ENCODE data around the gene FANCD2OS. TPM values are rescaled to one million over a fixed set of nuclear protein-coding genes. Genes with fewer than 3 reads are reported as not detected.

Gene FANCD2OS
- under 1 TPM in 1 of 8 experiments, not detected in 7; 0.66 TPM for total RNA-seq

- WGBS, 10 experiments = 88% methylated on average over 6 of the region's 28 CpGs; no CpG with 5 or more reads in 9 of the 10 experiments
- Histone ChIP-seq H3K4me1 (replicated peaks in 1 of 2) (no peaks in the 10 kb centered on the region), H3K4me3 (no peak within 1 kb of the TSS), H3K27ac (no peak within 1 kb of the TSS)
- ATAC-seq (replicated peaks in 6 of 8) = no peak
- in situ Hi-C loops (cut with MboI; ENCODE audit: low pct_unique_long_range_greater_than_20kb in 2 of 9, low sequenced_read_pairs in 9 of 9, unreplicated experiment in 9 of 9) = no loop called here
Measured at GRCh38 chr3:10108091-10108490, at the start of gene FANCD2OS. Gene FANCD2OS, minus strand, starts transcription at chr3:10108255. Its CDS starts 3,481 bp downstream, at chr3:10104774.

GRCh38 chr3:10157031-10157430 lies 49.0 kb upstream of the FANCD2OS start:
- 40 to 100% (median 58%) methylated on average over 1 to 3 of the region's 4 CpGs; no CpG with 5 or more reads in 4 of the 10 experiments for WGBS, 10 experiments
- ATAC-seq (replicated peaks in 6 of 8) = peak in 2 of 8 experiments; percentile 13 to 42
- Histone ChIP-seq H3K27ac (no peak overlapping the region), H3K4me3 (no peak overlapping the region), H3K4me1 (replicated peaks in 1 of 2) (no peaks in the 10 kb centered on the region)
- in situ Hi-C loops (cut with MboI; ENCODE audit: low pct_unique_long_range_greater_than_20kb in 2 of 9, low sequenced_read_pairs in 9 of 9, unreplicated experiment in 9 of 9) = no loop called here

GRCh38 chr3:10155658-10156057 lies 47.6 kb upstream of the FANCD2OS start:
- in situ Hi-C loops (cut with MboI; ENCODE audit: low pct_unique_long_range_greater_than_20kb in 2 of 9, low sequenced_read_pairs in 9 of 9, unreplicated experiment in 9 of 9) = no loop called here

GRCh38 chr3:10155123-10155472 lies 47.0 kb upstream of the FANCD2OS start:
- no peak for ATAC-seq (replicated peaks in 6 of 8)
- no peaks in the 10 kb centered on the region for H3K4me1 ChIP-seq (replicated peaks in 1 of 2)
- WGBS, 10 experiments = 70 to 100% (median 94%) methylated on average over 2 to 4 of the region's 4 CpGs; no CpG with 5 or more reads in 4 of the 10 experiments
- H3K4me3 ChIP-seq = no peak overlapping the region
- in situ Hi-C loops (cut with MboI; ENCODE audit: low pct_unique_long_range_greater_than_20kb in 2 of 9, low sequenced_read_pairs in 9 of 9, unreplicated experiment in 9 of 9) = no loop called here
- H3K27ac ChIP-seq = no peak overlapping the region

More at GRCh38 chr3:10155658-10156057, 47.6 kb upstream of the FANCD2OS start:
- 85 to 100% (median 97%) methylated on average over 1 to 4 of the region's 4 CpGs; no CpG with 5 or more reads in 1 of the 10 experiments for WGBS, 10 experiments
- no peak for ATAC-seq (replicated peaks in 6 of 8)
- Histone ChIP-seq H3K27ac (no peak overlapping the region), H3K4me3 (no peak overlapping the region), H3K4me1 (replicated peaks in 1 of 2) (no peaks in the 10 kb centered on the region)

GRCh38 chr3:10154335-10155122 lies 46.5 kb upstream of the FANCD2OS start:
- Histone ChIP-seq H3K4me1 (replicated peaks in 1 of 2) (no peaks in the 10 kb centered on the region), H3K27ac (no peak overlapping the region), H3K4me3 (no peak overlapping the region)
- ATAC-seq (replicated peaks in 6 of 8) = no peak
- in situ Hi-C loops (cut with MboI; ENCODE audit: low pct_unique_long_range_greater_than_20kb in 2 of 9, low sequenced_read_pairs in 9 of 9, unreplicated experiment in 9 of 9) = no loop called here
- WGBS, 10 experiments = 63 to 100% (median 92%) methylated on average over 1 to 13 of the region's 14 CpGs

GRCh38 chr3:10150987-10151386 lies 42.9 kb upstream of the FANCD2OS start:
- H3K27ac ChIP-seq = no peak overlapping the region
- in situ Hi-C loops (cut with MboI; ENCODE audit: low pct_unique_long_range_greater_than_20kb in 2 of 9, low sequenced_read_pairs in 9 of 9, unreplicated experiment in 9 of 9) = no loop called here
- ATAC-seq (replicated peaks in 6 of 8) = no peak
- H3K4me3 ChIP-seq = no peak overlapping the region
- no peaks in the 10 kb centered on the region for H3K4me1 ChIP-seq (replicated peaks in 1 of 2)
- WGBS, 10 experiments = 56 to 100% (median 80%) methylated on average over 1 to 6 of the region's 6 CpGs; no CpG with 5 or more reads in 1 of the 10 experiments

GRCh38 chr3:10149226-10149625 lies 41.2 kb upstream of the FANCD2OS start:
- H3K27ac ChIP-seq = no peak overlapping the region
- ATAC-seq (replicated peaks in 6 of 8) = no peak
- in situ Hi-C loops (cut with MboI; ENCODE audit: low pct_unique_long_range_greater_than_20kb in 2 of 9, low sequenced_read_pairs in 9 of 9, unreplicated experiment in 9 of 9) = no loop called here
- 87 to 100% (median 100%) methylated on average over 1 to 8 of the region's 8 CpGs; no CpG with 5 or more reads in 2 of the 10 experiments for WGBS, 10 experiments
- H3K4me3 ChIP-seq = no peak overlapping the region
- no peaks in the 10 kb centered on the region for H3K4me1 ChIP-seq (replicated peaks in 1 of 2)

- ATAC-seq (replicated peaks in 6 of 8) = no peak
- no peak overlapping the region for H3K27ac ChIP-seq
- in situ Hi-C loops (cut with MboI; ENCODE audit: low pct_unique_long_range_greater_than_20kb in 2 of 9, low sequenced_read_pairs in 9 of 9, unreplicated experiment in 9 of 9) = no loop called here
- H3K4me3 ChIP-seq = no peak overlapping the region
- WGBS, 10 experiments = 67 to 100% (median 94%) methylated on average over 1 to 4 of the region's 4 CpGs; no CpG with 5 or more reads in 2 of the 10 experiments
- H3K4me1 ChIP-seq (replicated peaks in 1 of 2) = peaks cover 15 to 16% of the 10 kb centered on the region in 2 donors
Measured at GRCh38 chr3:10145685-10146084, 37.6 kb upstream of the FANCD2OS start.

- H3K27ac ChIP-seq = peak overlapping the region in 1 of 2 donors; percentile 85
- peaks cover 15 to 16% of the 10 kb centered on the region in 2 donors for H3K4me1 ChIP-seq (replicated peaks in 1 of 2)
- ATAC-seq (replicated peaks in 6 of 8) = no peak
- in situ Hi-C loops (cut with MboI; ENCODE audit: low pct_unique_long_range_greater_than_20kb in 2 of 9, low sequenced_read_pairs in 9 of 9, unreplicated experiment in 9 of 9) = no loop called here
- 50 to 100% (median 84%) methylated on average over 3 to 13 of the region's 29 CpGs; no CpG with 5 or more reads in 2 of the 10 experiments for WGBS, 10 experiments
- peak overlapping the region; percentile 64 to 85 (median 83) for H3K4me3 ChIP-seq
Measured at GRCh38 chr3:10142707-10143560, 34.9 kb upstream of the FANCD2OS start.

GRCh38 chr3:10140996-10141546 lies 33.0 kb upstream of the FANCD2OS start:
- 82 to 100% (median 93%) methylated on average over 5 to 22 of the region's 23 CpGs for WGBS, 10 experiments
- ATAC-seq (replicated peaks in 6 of 8) = no peak
- Histone ChIP-seq H3K27ac (peak overlapping the region; percentile 85 to 86), H3K4me1 (replicated peaks in 1 of 2) (peaks cover 15 to 16% of the 10 kb centered on the region in 2 donors), H3K4me3 (peak overlapping the region; percentile 64 to 85 (median 83))
- in situ Hi-C loops (cut with MboI; ENCODE audit: low pct_unique_long_range_greater_than_20kb in 2 of 9, low sequenced_read_pairs in 9 of 9, unreplicated experiment in 9 of 9) = no loop called here

GRCh38 chr3:10137178-10137577 lies 29.1 kb upstream of the FANCD2OS start:
- 80 to 100% (median 93%) methylated on average over 1 to 4 of the region's 4 CpGs; no CpG with 5 or more reads in 5 of the 10 experiments for WGBS, 10 experiments
- Histone ChIP-seq H3K4me3 (no peak overlapping the region), H3K4me1 (replicated peaks in 1 of 2) (peaks cover 0 to 2% of the 10 kb centered on the region in 2 donors), H3K27ac (no peak overlapping the region)
- ATAC-seq (replicated peaks in 6 of 8) = no peak
- in situ Hi-C loops (cut with MboI; ENCODE audit: low pct_unique_long_range_greater_than_20kb in 2 of 9, low sequenced_read_pairs in 9 of 9, unreplicated experiment in 9 of 9) = no loop called here

- Histone ChIP-seq H3K4me3 (no peak overlapping the region), H3K4me1 (replicated peaks in 1 of 2) (peaks cover 0 to 2% of the 10 kb centered on the region in 2 donors), H3K27ac (no peak overlapping the region)
- ATAC-seq (replicated peaks in 6 of 8) = no peak
- WGBS, 10 experiments = 89 to 100% methylated on average over 2 to 8 of the region's 25 CpGs; no CpG with 5 or more reads in 8 of the 10 experiments
- in situ Hi-C loops (cut with MboI; ENCODE audit: low pct_unique_long_range_greater_than_20kb in 2 of 9, low sequenced_read_pairs in 9 of 9, unreplicated experiment in 9 of 9) = no loop called here
Measured at GRCh38 chr3:10136426-10137005, 28.5 kb upstream of the FANCD2OS start.
